Activated CD4-positive, alpha-beta T cell treated with anti-CD3 and anti-CD28 coated beads for 4 hours (primary cell): Measurements from ENCODE around the gene FBXL15.

ENCODE experiments used
- DNase-seq, 2 donors: peaks; one replicate each; pipeline ENCODE4 v3.0.0-alpha.2; 2020

Gene FBXL15

GRCh38 chr10:102457591-102458150, 37.0 kb downstream of the FBXL15 start:
- no peak for DNase-seq

GRCh38 chr10:102458656-102459055, 38.0 kb downstream of the FBXL15 start:
- DNase-seq, result no peak

- DNase-seq, result no peak
Observed at GRCh38 chr10:102460836-102461186, 40.2 kb downstream of the FBXL15 start.

- peak; percentile 94 for DNase-seq
Observed at GRCh38 chr10:102461187-102462054, 40.8 kb downstream of the FBXL15 start.

GRCh38 chr10:102462512-102463054, 41.9 kb downstream of the FBXL15 start:
- DNase-seq, result no peak

GRCh38 chr10:102463983-102464382, 43.3 kb downstream of the FBXL15 start:
- DNase-seq, result no peak

- DNase-seq, result no peak
Observed at GRCh38 chr10:102465466-102465865, 44.8 kb downstream of the FBXL15 start.

GRCh38 chr10:102467318-102467717, 46.7 kb downstream of the FBXL15 start:
- DNase-seq, result no peak

GRCh38 chr10:102467971-102468438, 47.4 kb downstream of the FBXL15 start:
- DNase-seq, result no peak

GRCh38 chr10:102468683-102469082, 48.0 kb downstream of the FBXL15 start:
- no peak for DNase-seq

GRCh38 chr10:102470579-102471546, 50.2 kb downstream of the FBXL15 start:
- DNase-seq, result no peak
